Prostate gland (tissue), 2 donors: ENCODE data around the gene GALT. TPM values are rescaled to one million over a fixed set of nuclear protein-coding genes. Genes with fewer than 3 reads are reported as not detected.
A peak's percentile ranks its signal among the peaks of the same experiment; 100 is the strongest.

ENCODE experiments used
- DNase-seq: peaks from one replicate; pipeline ENCODE4 v3.0.0-alpha.2; 2019; ENCODE audit warnings: low spot score
- H3K27ac ChIP-seq, 2 donors: fragments of 200-600 bp; sonication (generic); 2 replicates each; pipeline ENCODE4 v1.5.1; 2017 to 2019
- H3K27me3 ChIP-seq: fragments of 200-600 bp; sonication (generic); replicated peaks from 2 replicates; pipeline ENCODE4 v1.5.1; 2019; ENCODE audit not compliant: insufficient read depth
- H3K36me3 ChIP-seq, 2 donors: fragments of 200-600 bp; sonication (generic); 1 replicate in 1 of 2; 2 replicates in 1 of 2; pipeline versions ENCODE4 v1.5.1 to v1.8.1; 2017 to 2019
- H3K4me1 ChIP-seq: fragments of 200-600 bp; sonication (generic); replicated peaks from 2 replicates; pipeline ENCODE4 v1.5.1; 2019
- H3K4me3 ChIP-seq, 2 donors: fragments of 200-600 bp; sonication (generic); 2 replicates each; pipeline ENCODE4 v1.5.1; 2017 to 2019
- H3K9me3 ChIP-seq: fragments of 200-600 bp; sonication (generic); 2 replicates; pipeline ENCODE4 v1.5.1; 2017
- POLR2A ChIP-seq: fragments of 450-650 bp; IDR thresholded peaks from one replicate; pipeline ENCODE4 v1.6.1; 2016; ENCODE audit warnings: antibody characterized with exemption, mild to moderate bottlenecking
- POLR2AphosphoS5 ChIP-seq: sonication (generic); formaldehyde crosslinking; IDR thresholded peaks from one replicate; pipeline ENCODE4 v1.6.1; 2017; ENCODE audit warnings: antibody characterized with exemption
- WGBS: methylation state at CpG from one replicate; pipeline ENCODE4 v1.1.5; 2018; 5-methylcytosine and 5-hydroxymethylcytosine counted together
- intact Hi-C: fragments of 100-400 bp; cut with DNase I; formaldehyde crosslinking; loops from one replicate; pipeline ENCODE4 v1.14.2; 2022
- total RNA-seq, 2 donors: library from RNA; depleted of rRNA; stranded (reverse); fragments of >200 nt; gene quantifications; one replicate each; pipeline ENCODE4 v1.1.0, GENCODE V29; 2016
- TF ChIP-seq, protein P1 (sequence below), 4 experiments: fragments of 200-600 bp in 2 of 4; fragments of 450-650 bp in 2 of 4; sonication (generic) in 2 of 4; IDR thresholded peaks; 1 replicate in 3 of 4; 2 replicates in 1 of 4; pipeline ENCODE4 v1.5.1; 2016 to 2019; ENCODE audit warnings: antibody characterized with exemption in 4 of 4, mild to moderate bottlenecking in 2 of 4, moderate library complexity in 2 of 4

Gene GALT
- total RNA-seq, 2 donors from 2014 or later = 55.2 to 55.9 TPM

DNA sequence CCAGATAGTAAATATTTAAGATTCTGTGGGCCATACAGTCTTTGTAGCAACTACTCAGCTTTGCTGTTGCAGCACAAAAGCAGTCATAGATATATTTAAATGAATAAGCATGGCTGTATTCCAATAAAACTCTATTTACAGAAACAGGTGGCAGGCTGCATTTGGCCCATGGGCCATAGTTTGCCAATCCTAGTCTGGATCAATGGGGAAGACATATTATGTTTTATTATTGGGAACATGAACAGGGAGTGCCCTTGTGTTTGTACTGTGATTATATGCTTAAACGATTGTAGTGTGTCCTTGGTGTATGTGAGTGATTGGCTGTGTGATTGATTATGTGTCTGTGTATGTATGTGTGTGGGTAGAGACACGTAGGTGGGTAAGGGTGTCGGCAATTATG, 28.0 kb downstream of the GALT start:
- TF ChIP-seq POLR2A (no peak), POLR2AphosphoS5 (no peak)
- TF ChIP-seq, protein P1, sequence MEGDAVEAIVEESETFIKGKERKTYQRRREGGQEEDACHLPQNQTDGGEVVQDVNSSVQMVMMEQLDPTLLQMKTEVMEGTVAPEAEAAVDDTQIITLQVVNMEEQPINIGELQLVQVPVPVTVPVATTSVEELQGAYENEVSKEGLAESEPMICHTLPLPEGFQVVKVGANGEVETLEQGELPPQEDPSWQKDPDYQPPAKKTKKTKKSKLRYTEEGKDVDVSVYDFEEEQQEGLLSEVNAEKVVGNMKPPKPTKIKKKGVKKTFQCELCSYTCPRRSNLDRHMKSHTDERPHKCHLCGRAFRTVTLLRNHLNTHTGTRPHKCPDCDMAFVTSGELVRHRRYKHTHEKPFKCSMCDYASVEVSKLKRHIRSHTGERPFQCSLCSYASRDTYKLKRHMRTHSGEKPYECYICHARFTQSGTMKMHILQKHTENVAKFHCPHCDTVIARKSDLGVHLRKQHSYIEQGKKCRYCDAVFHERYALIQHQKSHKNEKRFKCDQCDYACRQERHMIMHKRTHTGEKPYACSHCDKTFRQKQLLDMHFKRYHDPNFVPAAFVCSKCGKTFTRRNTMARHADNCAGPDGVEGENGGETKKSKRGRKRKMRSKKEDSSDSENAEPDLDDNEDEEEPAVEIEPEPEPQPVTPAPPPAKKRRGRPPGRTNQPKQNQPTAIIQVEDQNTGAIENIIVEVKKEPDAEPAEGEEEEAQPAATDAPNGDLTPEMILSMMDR (IDR thresholded peaks at IDR 0.05) = no peak
- 75% methylated on average over 3 of the region's 3 CpGs for WGBS
- Histone ChIP-seq H3K4me1 (no peaks in the 10 kb centered on the region), H3K4me3 (no peak overlapping the region), H3K9me3 (no peaks in the 10 kb centered on the region), H3K36me3 (no peaks in the 10 kb centered on the region), H3K27ac (no peak overlapping the region), H3K27me3 (no peaks in the 10 kb centered on the region)
- intact Hi-C loops = no loop called here
- no peak for DNase-seq

DNA sequence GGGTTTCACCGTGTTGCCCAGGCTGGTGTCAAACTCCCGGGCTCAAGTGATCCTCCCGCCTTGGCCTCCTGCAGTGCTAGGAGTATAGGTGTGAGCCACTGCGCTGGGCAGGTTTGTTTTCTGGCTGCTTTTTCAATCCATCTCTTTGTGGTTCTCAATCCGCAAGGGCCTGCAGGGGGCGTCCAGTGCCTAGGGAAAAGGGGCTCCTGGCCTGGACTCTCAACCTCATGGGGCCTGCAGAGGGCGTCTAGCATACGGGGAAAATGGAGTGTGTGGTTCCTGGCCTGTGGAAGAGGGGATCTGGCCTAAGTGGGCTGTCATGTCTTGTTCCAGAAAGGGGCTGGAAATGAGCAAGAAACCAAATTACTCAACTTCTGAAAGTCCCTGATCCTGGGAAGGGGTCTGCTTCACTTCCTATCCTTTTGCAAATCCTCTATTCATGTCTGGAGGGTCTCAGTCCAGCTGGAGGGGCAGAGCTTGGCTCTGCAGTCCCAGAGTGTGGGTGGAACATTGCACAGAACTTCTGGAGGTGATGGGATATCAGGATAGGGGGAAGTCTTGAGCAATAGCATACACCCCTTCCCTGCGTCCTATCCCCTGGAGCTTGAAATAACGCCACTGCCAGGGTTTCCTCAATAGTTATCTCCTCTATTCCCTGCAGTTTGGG, 28.7 kb downstream of the GALT start:
- TF ChIP-seq, protein P1 (IDR thresholded peaks at IDR 0.05) = peak in 3 of 4 experiments; percentile 29 to 52 (median 45)
- no peak for TF ChIP-seq POLR2A
- TF ChIP-seq POLR2AphosphoS5 = no peak
- DNase-seq = no peak
- Histone ChIP-seq H3K27me3 (no peaks in the 10 kb centered on the region), H3K4me3 (no peak overlapping the region), H3K27ac (no peak overlapping the region), H3K36me3 (no peaks in the 10 kb centered on the region), H3K4me1 (no peaks in the 10 kb centered on the region), H3K9me3 (no peaks in the 10 kb centered on the region)
- WGBS = 53% methylated on average over 10 of the region's 10 CpGs
- intact Hi-C loops = no loop called here

DNA sequence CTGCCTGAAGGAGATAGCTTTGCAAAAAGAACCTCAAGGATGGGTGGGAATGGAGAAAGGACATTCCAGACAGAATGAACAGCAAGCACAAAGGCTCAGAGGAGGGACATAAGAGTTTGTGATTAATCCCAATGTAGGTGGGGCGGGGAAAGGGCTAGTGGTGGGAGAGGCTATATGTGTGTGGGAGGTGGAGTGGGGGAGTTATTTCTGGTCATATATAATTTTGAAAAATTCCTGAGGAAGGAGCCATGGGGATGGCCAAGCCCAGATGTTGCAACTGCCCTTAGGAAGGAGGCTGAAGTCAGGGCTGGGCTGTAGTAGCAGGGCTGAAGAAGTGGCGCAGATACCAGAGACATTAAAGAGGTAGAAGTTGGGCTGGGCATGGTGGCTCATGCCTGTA, 29.4 kb downstream of the GALT start:
- WGBS = 92% methylated on average over 2 of the region's 2 CpGs
- no peak for DNase-seq
- Histone ChIP-seq H3K27me3 (no peaks in the 10 kb centered on the region), H3K36me3 (no peaks in the 10 kb centered on the region), H3K4me1 (no peaks in the 10 kb centered on the region), H3K9me3 (no peaks in the 10 kb centered on the region), H3K4me3 (no peak overlapping the region), H3K27ac (no peak overlapping the region)
- TF ChIP-seq POLR2A (no peak), POLR2AphosphoS5 (no peak)
- TF ChIP-seq, protein P1 (IDR thresholded peaks at IDR 0.05) = no peak
- intact Hi-C loops = no loop called here

DNA sequence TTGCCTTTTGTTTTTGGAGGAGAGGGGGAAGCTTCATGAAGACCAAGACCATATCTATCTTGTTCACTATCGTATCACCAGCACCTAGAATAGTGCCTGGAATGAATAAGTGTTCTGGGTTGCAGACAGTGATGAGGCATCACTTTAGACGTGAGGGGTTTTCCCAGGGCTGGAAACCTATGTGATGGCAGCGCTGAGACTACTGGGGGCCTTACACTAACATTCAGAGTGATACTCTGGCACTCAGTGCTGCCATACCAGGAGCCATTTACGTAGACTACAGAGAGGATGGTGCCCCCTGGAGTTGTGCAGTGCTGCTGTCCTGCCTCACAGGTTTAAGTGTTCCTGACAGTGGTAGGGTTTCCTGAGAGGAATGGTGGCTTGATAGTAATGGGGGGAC, 37.7 kb downstream of the GALT start:
- Histone ChIP-seq H3K27me3 (no peaks in the 10 kb centered on the region), H3K27ac (no peak overlapping the region), H3K4me3 (no peak overlapping the region), H3K9me3 (no peaks in the 10 kb centered on the region), H3K4me1 (peaks cover 8% of the 10 kb centered on the region), H3K36me3 (no peaks in the 10 kb centered on the region)
- intact Hi-C loops = no loop called here
- no peak for DNase-seq
- TF ChIP-seq POLR2AphosphoS5 (no peak), POLR2A (no peak)
- TF ChIP-seq, protein P1 (IDR thresholded peaks at IDR 0.05) = no peak
- 97% methylated on average over 4 of the region's 4 CpGs for WGBS

DNA sequence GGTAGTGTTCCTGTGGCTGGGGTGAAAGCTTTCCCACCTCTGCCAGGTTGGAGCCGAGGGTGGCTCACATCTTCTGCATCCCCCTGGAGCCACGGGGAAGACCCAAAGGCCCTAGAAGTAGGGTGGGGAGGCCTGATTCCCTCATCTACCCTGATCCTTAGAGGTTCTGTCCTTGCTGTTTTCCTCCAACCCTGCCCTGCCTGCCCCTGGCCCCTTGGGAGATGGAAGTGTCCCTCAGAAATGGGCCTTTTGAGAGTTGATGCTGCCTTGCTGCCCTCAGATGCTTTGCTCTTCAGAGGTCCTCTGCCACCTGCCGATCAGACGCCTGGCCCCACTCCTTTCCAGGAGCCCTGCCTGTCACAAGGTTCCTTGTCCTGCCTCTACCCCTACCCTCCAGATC, 38.3 kb downstream of the GALT start:
- peaks cover 10% of the 10 kb centered on the region for H3K4me1 ChIP-seq

More for the DNA sequence above, 38.3 kb downstream of the GALT start:
- WGBS = 96% methylated on average over 4 of the region's 4 CpGs
- DNase-seq = no peak
- Histone ChIP-seq H3K4me3 (no peak overlapping the region), H3K27ac (no peak overlapping the region), H3K27me3 (no peaks in the 10 kb centered on the region), H3K9me3 (no peaks in the 10 kb centered on the region), H3K36me3 (no peaks in the 10 kb centered on the region)
- TF ChIP-seq, protein P1 (IDR thresholded peaks at IDR 0.05) = no peak
- TF ChIP-seq POLR2A (no peak), POLR2AphosphoS5 (no peak)
- intact Hi-C loops = no loop called here
